Activated CD8-positive, alpha-beta memory T cell treated with anti-CD3 and anti-CD28 coated beads for 36 hours (primary cell): ENCODE measurements around the gene GALNT17. TPM values are rescaled to one million over a fixed set of nuclear protein-coding genes. Genes with fewer than 3 reads are reported as not detected.
"Not testable (repeated sequence)": the region's sequence is repeated elsewhere in the genome, so short reads cannot be mapped to it uniquely, and the experiment has no call there.

ENCODE experiments used
- CTCF ChIA-PET: fragments of 350-600 bp; sonication (Branson Sonifier 250); formaldehyde crosslinking; loops from one replicate; lab custom pipeline; 2021; ENCODE audit warnings: antibody characterized with exemption; lab: Charles Lee
- POLR2A ChIA-PET: fragments of 350-600 bp; sonication (Branson Sonifier 250); formaldehyde crosslinking; loops from one replicate; lab custom pipeline; 2021; ENCODE audit warnings: antibody characterized with exemption; lab: Charles Lee
- total RNA-seq, 2 experiments: library from RNA; stranded (reverse); gene quantifications; one replicate each; pipeline ENCODE4 v1.2.3, GENCODE V29; 2021

Gene GALNT17
- total RNA-seq, 2 experiments from 2014 or later, result not detected

- POLR2A ChIA-PET, result no interaction called here
- CTCF ChIA-PET, result no interaction called here
These were observed 434.4 kb downstream of the GALNT17 start for GRCh38 chr7:71566376-71566775.

- ChIA-PET POLR2A (no interaction called here), CTCF (no interaction called here)
These were observed 435.0 kb downstream of the GALNT17 start for GRCh38 chr7:71566991-71567390.

- ChIA-PET POLR2A (no interaction called here), CTCF (no interaction called here)
These were observed 442.4 kb downstream of the GALNT17 start for GRCh38 chr7:71574153-71574860.

- CTCF ChIA-PET, result no interaction called here
- POLR2A ChIA-PET, result no interaction called here
These were observed 448.1 kb downstream of the GALNT17 start for GRCh38 chr7:71580027-71580426.

DNA sequence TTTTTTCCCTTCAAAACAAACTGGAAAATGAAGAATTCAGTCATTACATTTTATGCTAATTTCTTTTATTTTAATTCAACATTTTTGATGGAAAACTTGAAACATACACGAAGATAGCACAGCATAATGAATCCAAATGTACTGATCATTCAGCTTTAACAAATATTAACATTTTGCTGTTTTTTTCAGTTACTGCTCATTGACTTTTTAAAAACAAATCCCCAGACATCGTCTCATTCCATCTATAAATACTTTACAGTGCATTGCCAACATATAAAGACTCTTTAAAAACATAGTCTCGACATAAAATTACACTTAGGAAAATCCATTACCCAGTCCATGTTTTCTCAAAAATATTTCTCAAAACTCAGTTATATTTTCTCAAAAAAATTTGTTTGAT is 452.3 kb downstream of the GALNT17 start:
- POLR2A ChIA-PET, result no interaction called here
- CTCF ChIA-PET, result no interaction called here

GRCh38 chr7:71591876-71592275 is 459.9 kb downstream of the GALNT17 start:
- ChIA-PET POLR2A (no interaction called here), CTCF (no interaction called here)

GRCh38 chr7:71592388-71592787 is 460.4 kb downstream of the GALNT17 start:
- CTCF ChIA-PET, POLR2A ChIA-PET: not testable (repeated sequence)

DNA sequence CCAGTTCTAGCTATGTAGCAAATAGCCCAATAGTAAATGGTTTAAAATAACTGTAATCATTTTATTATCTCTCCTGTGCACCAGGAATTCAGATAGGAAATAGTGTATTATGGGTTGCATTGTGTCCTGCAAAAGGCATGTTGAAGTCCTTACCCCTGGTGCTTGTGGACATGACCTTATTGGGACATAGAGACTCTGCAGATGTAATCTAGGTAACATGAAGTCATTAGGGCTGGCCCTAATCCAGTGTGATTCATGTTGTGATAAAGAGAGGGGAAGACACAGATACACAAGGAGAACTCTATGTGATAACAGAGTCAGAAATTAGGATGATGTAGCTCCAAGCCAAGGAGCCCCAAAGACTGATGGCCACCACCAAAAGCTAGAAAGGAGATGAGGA is 462.8 kb downstream of the GALNT17 start:
- POLR2A ChIA-PET, result no interaction called here
- CTCF ChIA-PET, result no interaction called here

DNA sequence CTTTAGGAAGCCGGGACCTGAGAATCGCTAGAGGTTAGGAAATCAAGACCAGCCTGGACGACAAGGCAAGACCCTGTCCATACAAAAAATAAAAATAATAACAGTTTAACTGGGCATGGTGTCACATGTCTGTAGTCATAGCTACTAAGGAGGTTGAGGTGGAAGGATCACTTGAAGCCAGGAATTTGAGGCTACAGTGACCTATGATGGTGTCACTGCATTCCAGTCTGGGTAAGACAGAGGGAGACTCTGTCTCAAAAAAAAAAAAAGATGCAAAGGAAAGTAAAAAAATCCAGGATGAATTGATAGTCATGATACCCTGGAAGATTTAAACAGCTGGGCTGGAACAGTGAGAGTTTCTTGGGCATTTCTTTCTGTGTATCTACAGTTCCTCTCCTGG is 463.2 kb downstream of the GALNT17 start:
- ChIA-PET POLR2A (no interaction called here), CTCF (no interaction called here)

DNA sequence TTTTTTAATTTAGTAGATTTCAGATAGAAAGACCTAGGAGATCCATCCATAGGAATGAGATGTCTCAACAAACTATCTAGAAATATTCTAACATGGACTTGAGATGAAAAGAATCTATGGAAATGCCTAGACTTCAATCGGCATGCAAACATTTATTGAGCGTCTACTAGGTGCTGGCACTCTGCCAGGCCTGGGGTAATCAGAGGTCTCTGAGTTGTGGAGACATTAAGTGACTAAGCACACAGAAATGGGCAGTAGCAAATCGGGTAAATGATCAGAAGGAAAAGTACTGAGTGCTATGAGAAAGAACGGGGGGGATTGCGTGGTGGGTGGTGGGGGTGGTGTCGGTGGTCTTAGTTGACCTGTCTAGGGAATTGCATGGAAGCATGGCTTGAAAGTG is 466.6 kb downstream of the GALNT17 start:
- POLR2A ChIA-PET, result no interaction called here

DNA sequence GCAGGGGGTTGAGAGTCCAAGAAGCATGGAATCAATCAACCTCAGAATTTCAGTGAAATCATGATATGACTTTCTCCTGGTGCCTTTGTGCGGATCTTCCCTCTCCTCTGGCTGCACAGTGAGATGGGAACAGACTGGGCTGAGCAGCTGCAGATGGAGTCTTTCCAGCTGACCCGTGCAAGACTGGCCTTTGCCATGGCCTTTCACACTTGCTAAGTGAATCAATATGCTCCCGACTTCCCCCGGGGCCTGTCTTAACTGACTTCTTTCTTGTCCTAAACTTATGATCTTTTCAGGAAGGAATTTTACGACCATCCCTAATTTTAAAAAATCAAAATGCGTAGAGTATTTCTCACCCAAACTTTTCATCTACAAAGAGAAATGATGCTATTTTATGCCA is 469.9 kb downstream of the GALNT17 start:
- POLR2A ChIA-PET, result no interaction called here
- CTCF ChIA-PET, result no interaction called here

More for the DNA sequence above, 466.6 kb downstream of the GALNT17 start:
- CTCF ChIA-PET, result no interaction called here

DNA sequence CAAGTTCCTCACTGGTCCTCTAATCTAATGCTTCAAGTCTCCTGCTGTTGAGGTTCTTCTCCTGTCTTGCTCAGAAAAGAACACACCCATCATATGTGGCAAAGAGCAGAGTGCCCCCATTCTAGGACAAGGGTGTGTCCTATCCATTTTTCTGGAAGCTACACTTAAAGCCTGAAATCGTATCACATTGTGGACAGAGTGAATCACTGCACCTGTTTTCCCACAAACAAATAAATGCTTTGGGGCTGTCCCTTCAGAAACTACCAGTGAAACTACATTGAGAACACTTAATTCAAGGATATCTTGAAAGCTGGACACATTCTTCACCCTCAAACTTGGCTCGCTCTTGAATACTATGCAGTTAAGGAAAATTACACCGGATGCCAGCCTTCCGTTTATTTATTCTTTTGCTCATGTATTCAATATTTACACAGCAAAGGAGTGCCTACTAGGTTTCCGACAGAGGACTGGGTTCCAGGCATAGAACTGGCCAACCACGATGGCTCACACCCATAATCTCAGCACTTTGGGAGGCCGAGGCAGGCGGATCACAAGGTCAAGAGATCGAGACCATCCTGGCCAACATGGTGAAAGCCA is 473.0 kb downstream of the GALNT17 start:
- CTCF ChIA-PET, result no interaction called here
- POLR2A ChIA-PET, result no interaction called here

DNA sequence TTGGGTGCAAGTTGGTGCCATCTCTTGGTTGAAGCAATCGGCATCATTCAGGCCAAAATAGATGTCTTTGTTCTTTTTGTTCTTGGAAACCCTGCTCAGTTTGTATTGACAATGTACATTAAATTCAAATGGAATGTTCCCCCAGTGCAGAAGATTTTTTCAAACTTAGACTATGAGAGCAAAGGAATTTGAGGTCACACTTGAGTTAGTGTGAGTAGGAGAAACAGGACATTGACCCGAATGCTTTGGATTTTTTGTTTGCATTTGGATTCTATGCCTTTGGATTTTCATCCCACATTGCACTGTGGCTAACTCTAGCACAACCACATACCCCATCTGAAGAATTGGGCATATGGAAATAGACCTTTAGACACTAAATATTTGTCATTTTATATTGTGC is 480.0 kb downstream of the GALNT17 start:
- ChIA-PET POLR2A (no interaction called here), CTCF (no interaction called here)

GRCh38 chr7:71612911-71613310 is 481.0 kb downstream of the GALNT17 start:
- POLR2A ChIA-PET, result no interaction called here
- CTCF ChIA-PET, result no interaction called here

- CTCF ChIA-PET, result no interaction called here
- POLR2A ChIA-PET, result no interaction called here
These were observed 481.4 kb downstream of the GALNT17 start for GRCh38 chr7:71613313-71613712.

- ChIA-PET POLR2A (interaction anchor here (0.7 kb wide), 1 partner anchor 177 kb away, joined by 6 read pairs; no protein-coding TSS in a partner anchor), CTCF (interaction anchor here (0.6 kb wide), 1 partner anchor 184 kb away, joined by 4 read pairs; no protein-coding TSS in a partner anchor)
These were observed 483.1 kb downstream of the GALNT17 start for GRCh38 chr7:71615017-71615416.

GRCh38 chr7:71616217-71616616 is 484.3 kb downstream of the GALNT17 start:
- CTCF ChIA-PET, result no interaction called here
- POLR2A ChIA-PET, result no interaction called here

GRCh38 chr7:71618278-71618677 is 486.3 kb downstream of the GALNT17 start:
- CTCF ChIA-PET, result no interaction called here
- POLR2A ChIA-PET, result no interaction called here

GRCh38 chr7:71625545-71625944 is 493.6 kb downstream of the GALNT17 start:
- ChIA-PET CTCF (no interaction called here), POLR2A (no interaction called here)

DNA sequence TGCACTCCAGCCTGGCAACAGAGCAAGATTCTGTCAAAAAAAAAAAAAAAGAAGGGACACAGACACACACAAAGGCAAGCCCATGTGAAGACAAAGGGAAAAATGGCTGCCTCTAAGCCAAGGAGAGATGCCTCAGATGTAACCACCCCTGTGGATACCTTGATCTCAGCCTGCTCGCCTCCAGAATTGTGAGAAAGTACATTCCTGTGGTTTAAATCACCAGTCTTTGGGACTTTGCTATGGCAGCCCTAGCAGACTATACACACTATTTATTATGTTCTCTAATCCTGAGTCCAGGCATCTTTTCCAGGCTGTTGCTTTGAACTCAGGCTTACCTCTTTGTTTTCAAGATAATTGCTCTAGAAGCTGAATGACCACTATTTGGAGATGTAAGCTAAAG is 494.3 kb downstream of the GALNT17 start:
- CTCF ChIA-PET, result no interaction called here
- POLR2A ChIA-PET, result no interaction called here

DNA sequence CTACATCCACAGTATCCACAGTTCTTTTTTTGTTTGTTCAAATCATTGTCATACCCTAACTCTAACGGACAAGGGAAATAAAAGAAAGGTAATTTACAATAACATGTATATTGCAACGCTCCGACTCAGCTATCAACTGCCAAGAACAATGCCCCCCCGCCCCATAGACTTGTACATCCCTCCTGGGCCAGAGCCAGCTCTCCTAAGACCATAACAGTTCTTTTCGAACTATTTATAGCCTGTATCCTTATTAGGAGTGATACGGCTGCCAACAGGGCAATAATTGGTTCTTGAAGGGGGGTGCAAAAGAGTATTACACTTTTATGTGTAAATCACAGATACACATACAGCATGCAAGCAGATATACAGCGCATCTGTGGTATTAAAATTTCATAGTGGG is 495.7 kb downstream of the GALNT17 start:
- CTCF ChIA-PET, result no interaction called here
- POLR2A ChIA-PET, result no interaction called here
